HG02678 (cell line): Measurements from ENCODE around the gene KRT2.
"Not testable (repeated sequence)": the region's sequence is repeated elsewhere in the genome, so short reads cannot be mapped to it uniquely, and the experiment has no call there.

ENCODE experiments used
- ATAC-seq: cut with Tn5 transposase; IDR thresholded peaks from one replicate; pipeline ENCODE4 v1.9.1; 2021; ENCODE audit warnings: mild to moderate bottlenecking, moderate library complexity; ENCODE audit not compliant: unreplicated experiment

The KRT2 gene

DNA sequence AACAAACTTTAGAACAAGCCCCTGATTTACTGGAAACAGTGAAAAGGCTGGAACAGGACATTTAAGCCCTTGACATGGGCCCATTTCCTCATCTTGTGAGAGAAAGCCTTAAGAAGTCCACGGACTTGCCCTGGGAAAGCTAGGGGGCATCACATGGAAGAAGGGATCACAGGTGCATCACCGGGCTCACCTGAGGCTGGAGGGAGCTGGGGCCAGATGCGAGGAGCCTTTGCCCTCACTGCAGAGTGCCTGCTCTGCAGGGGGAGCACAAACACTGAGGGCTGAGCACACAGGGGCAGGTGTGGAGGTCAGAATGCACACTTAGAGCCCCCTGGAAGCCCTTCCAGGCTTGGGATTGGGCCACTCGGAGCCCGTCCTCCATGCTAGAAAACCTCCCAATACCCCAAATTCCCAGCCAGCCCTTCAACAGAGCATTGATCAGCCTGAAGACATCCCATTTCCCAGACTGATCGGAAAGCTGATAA lies 33.4 kb upstream of the KRT2 start:
- ATAC-seq, result no peak

DNA sequence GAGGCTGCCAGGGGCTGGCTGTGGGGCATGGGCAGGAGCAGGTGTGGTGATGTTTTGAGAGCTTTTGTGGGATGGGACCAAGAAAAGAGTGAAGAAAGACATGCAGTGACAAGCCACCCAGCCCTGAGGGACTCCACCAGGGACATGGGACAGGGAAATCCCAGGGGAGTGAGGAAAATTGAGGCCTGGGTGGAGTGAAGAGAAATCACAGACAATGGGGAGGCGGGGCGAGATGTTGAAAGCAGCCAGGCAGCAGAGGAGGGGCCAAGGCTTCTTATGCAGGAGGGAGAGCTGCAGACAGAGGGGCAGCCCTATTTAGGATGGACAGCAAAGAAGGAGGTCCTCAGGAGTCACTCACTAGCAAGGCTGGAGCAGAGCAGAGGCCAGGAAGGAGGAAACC lies 32.4 kb upstream of the KRT2 start:
- no peak for ATAC-seq

DNA sequence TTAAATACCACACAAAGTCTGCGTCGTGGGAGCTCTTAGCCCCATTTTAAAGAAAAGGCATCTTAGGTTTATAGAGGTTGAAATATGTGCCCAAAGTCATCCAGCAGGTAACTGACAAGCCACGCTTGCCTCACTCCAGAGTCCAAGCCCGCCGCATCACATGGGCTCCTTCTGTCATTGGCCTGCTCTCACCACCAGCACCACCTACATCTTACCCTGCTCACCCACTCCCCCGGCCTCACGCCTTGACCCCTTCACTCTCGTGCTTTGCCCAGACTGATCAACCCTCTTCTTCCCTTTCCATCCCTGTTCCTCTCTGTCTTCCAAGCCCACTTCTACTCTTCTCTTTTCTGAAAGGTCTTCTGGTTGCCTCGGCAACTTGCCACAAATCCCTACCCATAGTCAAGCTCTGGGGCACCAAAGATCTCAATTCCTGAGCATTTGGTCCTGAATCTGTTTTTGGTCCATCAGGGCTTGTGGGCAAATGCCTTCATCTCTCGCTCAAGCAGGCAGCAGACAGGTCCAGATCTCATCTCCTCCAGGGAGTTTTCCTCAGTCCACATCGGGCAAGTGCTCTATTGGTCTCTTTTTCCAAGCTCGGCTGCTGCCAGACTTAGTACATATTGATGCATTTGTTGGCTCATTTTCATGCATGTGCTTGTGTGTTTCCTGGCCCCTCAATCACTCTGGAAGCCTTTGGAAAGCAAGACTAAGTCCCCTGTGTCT lies 31.7 kb upstream of the KRT2 start:
- ATAC-seq, result no peak

DNA sequence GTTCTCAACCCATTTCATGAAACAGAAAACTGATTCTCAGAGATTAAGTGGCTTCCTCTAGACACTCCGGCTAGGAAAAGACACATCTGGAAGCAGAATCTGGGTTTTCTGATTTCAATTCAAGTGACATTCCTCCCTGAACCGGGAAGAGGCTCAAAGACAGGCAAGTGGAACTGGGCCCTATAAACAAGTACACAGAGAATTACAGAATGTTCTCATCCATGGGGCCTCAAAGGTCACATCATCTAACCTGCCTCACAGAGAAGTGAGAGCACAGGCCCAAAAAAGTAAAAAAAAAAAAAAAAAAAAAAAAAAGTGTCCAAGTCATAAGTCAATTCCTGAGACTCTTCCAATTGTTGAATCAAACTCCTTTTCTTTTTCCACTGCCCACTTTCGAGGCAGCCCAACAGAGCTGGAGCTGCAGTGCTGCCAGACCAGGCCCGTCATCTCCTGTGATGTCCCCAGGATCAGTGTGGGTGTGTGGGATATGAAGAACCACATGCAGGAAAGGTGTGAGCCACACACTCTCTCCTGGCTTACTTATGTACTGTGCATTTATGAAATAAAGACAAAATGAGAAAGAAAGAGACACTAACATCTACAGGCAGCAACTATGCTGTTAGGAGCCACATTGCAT lies 31.0 kb upstream of the KRT2 start:
- no peak for ATAC-seq

DNA sequence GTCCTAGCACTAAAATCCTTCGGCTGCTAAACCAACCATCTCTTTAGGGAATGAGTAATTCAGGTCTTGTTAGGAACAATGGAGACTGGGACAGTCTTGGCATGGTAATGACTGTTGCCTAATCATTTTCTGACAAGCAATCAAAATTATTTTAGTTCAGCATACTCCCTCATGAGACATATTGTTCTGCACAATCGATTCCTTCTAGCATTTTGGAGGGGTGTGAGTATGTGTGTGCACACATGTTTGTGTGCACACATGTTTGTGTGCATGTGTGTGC lies 30.3 kb upstream of the KRT2 start:
- ATAC-seq, result no peak

DNA sequence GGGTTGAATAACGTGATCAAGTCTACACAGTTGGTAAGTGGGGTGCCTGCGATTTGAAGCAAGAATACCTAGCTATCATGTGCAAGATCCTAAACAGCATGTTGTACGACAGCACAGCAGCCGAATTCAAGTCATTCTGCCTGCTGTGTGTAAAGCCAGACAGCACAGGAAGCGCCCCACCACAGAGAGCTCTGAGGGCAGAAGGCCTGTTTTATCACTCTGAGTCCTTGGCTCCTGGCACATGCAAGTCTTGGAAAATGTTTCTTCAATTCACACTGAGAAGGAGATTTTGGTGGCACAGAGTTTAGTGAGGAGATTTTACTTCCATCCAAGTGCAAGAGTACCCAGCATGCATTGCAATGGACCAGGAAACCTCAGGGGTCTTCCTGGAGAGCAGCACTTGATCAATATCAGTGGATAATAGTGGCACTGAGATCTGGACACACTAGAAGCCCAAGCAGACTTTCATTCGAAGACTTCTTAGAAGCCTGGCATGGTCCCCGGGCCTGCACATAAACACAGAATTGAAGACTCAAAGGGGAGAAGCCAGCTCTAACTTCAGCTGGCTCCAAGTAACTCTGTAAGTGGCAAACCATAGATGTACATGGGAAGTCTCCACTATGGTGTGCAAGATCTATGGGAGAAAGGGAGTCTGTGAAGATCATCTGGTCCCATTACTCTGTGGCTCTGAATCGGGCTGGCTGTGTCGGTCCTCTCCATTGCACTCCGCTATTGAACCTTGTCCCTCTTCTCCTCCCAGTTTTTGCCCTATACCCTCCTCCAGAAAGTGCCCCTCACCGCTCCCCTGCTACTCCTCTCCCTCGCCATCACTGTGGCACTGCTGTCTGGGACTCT lies 29.7 kb upstream of the KRT2 start:
- ATAC-seq, result no peak

DNA sequence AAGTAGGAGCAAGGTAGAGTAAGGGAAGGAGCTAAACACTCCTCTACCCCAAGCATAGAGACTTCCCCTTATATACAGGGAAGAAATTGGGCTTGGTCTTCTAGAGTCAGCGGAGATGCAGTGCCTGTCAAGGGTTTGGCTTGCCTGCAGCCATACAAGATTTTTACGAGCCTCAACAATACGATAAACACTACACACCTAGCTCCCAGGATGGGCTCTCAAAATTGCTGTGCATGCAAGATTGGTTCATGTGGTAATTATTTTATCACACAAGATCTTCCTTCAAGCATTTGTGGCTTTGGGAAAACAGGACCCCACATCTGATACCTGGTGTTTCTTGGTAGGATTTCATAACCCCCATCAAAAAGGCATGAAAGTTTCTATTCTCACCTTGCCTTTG lies 28.4 kb upstream of the KRT2 start, which contains the start of gene KRT1:
Gene KRT1, minus strand, starts transcription at position 45 of the 400 bp plus-strand sequence. CDS start 59 bp downstream, outside the sequence.
- ATAC-seq, result no peak

DNA sequence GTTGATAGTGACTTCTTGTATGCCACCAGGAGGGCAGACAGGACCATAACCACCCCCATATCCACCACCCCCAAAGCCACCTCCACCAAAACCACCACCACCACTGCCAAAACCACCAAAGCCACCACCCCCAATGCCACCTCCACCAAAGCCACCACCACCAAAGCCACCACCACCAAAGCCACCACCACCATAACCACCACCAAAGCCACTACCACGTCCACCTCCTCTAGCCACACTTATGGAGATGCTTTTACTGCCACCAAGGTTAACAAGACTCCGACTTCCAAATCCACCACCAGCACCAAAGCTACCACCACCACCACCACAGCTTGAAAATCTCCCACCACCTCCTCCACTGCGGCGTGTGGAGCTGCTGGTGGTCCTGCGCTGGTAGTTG lies 27.9 kb upstream of the KRT2 start:
- no peak for ATAC-seq

DNA sequence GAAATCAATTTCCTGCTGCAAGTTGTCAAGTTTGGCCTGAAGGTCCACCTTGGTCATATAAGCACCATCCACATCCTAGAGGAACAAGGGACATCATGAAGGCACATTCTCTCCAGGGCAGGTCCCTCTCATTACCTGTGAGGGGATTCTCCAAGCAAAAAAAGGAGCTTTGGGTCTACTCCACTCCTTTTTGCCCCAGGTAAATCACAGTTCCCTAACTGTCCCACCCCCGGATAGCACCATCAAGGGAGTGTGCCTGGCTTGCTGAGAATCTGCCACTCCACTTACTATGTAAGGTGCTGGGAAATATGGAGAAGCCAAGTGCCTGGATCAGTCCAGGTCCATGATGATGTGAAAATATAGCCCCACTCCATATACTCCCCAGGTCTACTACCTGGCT lies 25.7 kb upstream of the KRT2 start:
- ATAC-seq, result no peak

DNA sequence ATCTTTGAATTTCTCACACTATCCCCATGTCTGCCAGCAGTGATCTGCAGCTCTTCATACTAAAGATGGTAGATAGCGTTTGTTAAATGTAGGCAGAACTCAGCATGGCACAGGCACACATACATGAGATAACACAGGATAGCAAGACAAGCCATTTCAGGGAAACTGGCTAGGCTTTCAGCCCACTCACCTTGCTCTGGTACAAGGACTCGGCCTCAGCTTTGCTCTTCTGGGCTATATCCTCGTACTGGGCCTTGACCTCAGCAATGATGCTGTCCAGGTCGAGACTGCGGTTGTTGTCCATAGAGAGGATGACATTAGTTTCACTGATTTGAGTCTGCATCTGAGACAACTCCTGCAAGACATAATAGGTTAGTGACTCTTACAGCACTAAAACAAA lies 25.1 kb upstream of the KRT2 start:
- ATAC-seq, result no peak

DNA sequence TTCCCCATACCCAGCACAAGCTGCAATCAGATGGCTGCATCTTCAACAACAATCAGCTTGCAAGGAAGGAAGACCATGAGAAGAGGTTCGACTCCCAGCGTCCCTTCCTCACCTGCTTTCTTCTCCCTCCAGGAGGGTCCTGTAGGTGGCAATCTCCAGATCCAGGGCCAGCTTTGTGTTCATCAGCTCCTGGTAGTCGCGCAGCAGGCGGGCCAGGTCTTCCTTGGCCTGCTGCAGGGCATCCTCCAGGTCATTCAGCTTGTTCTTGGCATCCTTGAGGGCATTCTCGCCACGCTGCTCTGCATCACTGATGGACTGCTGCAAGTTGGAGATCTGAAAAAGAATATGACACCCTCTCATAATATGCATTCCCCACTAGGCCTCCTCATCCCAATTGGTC lies 24.2 kb upstream of the KRT2 start:
- ATAC-seq, result no peak

DNA sequence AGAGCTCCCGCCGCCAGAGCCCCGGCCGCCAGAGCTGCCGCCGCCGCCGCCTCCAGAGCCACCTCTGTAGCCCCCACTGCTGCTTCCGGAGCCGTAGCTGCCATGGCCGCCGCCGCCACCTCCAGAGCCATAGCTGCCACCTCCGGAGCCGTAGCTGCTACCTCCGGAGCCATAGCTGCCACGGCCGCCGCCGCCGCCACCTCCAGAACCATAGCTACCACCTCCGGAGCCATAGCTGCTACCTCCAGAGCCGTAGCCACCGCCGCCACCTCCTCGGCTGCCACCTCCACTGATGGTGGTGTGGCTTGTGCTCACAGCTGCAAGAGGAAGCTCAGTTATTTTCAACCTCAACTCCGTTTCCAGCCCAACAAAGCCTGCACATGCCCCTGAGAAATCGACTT lies 23.3 kb upstream of the KRT2 start:
- no peak for ATAC-seq

DNA sequence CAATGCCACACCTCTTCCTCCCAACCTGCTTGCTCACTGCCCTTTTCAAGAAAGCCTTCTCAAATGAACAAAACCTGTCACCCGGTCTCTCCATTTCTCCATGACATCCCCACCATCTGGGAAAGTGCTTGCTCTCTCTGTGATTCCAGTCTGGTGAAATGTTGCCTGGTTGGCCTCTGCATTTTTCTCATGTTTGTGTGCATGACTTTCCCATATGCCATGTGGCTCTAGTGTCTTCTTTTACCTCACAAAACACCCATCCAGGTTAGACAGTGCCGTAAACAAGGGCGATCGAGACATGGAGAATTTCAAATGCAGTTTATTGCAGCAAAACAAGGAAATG lies 22.4 kb upstream of the KRT2 start:
- no peak for ATAC-seq

DNA sequence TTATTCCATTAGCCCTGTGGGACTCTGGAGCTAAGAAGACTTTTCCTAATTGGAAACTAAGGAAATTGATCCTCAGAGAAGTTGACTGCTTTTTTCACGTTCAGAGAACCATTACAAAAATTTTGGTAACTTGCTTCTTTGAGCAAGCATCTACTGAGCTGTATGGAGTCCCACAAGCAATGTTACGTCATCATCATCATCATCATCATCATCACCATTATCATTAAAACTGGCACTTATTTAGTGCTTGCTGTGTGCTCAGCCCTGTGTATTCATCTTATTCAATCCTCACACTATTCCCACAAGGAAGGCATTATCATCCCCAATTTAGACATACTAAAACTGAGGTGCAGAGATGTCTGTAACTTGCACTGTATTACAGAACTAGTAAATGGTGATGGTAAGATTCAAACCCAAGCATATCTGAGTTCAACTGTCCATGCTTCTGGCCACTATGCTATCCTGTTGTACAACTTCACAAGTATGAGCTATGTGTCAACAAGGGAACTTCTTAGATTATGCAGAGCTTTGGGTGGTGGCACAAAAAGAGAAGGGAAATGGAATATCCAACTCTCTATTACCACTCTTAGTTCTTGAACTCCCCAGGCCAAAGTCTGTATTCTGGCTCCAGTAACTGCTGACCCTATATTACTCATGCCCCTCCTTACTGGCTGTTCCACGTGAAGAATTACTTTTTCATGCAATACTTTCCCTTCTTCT lies 21.9 kb upstream of the KRT2 start:
- no peak for ATAC-seq

DNA sequence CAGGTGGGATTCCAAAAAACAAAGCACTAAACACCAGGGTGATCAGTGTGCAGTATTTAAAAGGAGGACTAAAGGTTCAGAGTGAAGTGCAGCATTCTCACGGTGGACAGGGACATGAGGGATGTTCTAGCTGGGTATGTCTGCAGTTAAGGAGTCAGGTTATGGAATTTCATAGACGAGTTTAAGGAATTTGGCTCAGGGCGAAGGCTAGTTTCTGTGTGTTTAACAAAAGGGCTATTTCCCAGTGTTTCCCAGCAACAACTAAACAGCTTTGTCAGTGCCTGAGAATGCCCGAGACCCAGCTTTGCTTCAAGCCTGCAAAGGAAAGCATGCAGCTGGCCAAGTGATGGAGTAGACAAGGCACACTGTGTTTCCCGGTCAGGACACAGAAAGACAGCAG lies 21.2 kb upstream of the KRT2 start:
- ATAC-seq, result no peak

DNA sequence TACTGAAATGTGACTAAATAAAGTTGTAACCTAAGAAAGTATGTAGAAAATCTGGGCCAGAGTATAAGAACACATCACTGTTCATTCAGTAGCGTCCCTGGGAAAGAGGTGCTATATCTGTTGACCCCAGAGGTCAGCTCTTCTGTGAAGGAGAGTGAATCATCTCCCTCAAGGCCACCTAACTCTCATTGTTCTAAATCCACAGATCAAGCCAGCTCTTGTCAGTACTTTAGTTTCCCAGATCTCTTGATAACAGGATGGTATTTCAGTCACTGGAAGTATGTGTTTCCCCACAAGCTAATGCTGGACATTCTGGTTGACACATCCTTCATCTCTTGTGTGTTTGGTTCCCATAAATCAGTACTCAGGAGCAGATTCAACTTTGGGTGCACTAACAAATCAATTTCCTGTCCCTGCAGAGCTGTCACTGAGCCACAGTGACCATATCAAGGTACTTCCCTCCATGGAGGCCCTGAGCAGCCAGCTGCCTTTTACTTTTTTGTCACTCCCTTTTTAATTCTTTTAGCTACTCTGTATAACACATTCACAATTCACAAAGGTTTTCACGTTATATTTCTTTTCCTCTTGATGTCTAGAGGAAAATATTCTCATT lies 20.4 kb upstream of the KRT2 start:
- no peak for ATAC-seq

DNA sequence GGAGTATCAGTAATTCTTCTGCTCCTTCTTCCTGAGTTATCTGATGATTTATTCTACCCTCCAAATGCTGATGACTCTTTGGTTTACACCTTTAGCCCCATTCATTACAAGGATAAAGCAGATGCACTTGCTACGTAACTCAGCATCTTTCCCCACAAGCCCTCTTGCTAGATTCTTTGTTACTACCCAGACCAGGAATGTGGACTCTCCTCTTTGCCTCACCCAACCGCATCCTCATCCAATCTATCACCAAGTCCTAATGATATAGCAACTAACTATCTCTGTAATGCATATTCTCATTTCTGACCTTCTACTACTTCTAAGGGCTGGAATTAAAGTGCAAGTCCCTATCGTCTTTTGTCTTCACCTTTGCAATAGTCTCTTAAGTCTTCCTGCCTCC lies 18.9 kb upstream of the KRT2 start:
- no peak for ATAC-seq

DNA sequence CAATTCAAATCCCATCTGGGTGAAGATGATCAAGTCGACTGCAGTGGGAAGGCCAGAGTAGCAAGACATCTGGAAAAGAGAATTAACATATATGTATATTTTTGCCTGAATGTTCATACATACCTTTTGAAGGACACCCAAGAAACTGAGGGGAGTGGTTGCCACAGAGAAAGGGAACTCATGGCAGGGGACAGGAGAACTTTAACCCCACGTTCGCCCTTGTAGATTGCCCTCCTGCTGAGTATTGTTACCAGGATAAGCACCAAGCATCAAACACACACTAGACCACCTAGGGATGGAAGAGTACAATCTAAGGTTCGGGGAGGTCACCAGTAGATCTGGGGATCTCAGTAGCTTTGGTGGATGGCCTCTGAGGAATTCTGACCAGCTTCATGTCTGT lies 18.5 kb upstream of the KRT2 start:
- ATAC-seq, result no peak

DNA sequence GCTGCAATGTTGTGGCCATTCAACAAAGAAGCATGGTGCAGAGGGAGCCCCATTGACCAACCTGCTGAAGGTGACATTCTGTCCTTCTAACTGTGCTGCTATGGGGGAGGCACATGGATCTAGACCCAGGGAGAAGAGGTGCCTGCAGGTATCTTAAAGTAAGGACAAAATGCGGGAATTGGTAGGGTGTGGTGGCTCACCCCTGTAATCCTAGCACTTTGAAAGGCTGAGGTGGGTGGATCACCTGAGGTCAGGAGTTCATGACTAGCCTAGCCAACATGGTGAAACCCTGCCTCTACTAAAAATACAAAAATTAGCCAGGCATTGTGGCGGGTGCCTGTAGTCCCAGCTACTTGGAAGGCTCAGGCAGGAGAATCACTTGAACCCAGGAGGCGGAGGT lies 17.9 kb upstream of the KRT2 start:
- ATAC-seq, result not testable (repeated sequence)

DNA sequence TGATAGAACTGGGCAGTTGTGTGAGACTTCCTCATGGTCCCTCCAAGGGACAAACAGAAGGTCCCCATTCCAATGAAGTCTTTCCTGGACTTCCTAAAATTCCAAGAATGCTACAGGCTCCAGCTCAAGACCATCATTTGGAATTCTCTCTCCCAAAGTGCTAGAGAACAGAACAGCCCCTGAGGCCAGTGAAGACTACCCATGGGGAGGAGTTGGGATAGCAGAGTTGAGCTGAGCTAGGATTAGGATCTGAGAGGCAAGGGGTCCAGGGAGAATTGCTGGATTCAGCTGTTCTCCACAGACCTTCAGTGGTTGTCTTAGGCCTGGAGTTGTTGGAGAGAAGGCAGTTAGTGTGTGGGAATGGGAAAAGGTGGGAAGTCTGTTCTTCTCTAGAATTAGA lies 17.4 kb upstream of the KRT2 start:
- ATAC-seq, result no peak

DNA sequence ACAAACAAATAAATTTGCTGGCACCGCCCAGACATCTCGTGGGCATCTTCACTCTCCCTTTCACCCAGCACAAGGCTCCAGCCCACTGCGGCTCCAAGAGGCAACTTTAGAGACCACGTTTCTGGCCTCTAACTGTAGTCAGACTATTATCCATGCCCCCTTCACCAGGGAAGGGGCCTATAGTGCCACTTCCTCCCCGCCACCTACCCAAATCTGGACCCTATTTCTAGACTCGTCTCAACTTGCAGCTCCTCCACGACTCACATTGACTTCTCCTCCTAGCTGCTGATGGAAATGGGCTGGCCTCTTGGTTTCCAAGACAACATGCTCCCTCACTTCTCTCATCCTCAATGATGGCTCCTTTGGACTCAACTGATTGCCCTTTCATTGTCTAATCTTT lies 15.9 kb upstream of the KRT2 start:
- no peak for ATAC-seq
